NCI-H1436 (cell line): ENCODE results near the gene CNRIP1.
"Not testable (repeated sequence)": the region's sequence is repeated elsewhere in the genome, so short reads cannot be mapped to it uniquely, and the experiment has no call there.

Experiments used
- DNase-seq: peaks from one replicate; lab custom pipeline; 2025; lab: John Stamatoyannopoulos, UW

The CNRIP1 gene

GRCh38 chr2:68340226-68341061 lies 20.7 kb upstream of the CNRIP1 start:
- DNase-seq: no peak

GRCh38 chr2:68336192-68336591 lies 16.4 kb upstream of the CNRIP1 start:
- DNase-seq: no peak

- DNase-seq: no peak
These were observed 14.2 kb upstream of the CNRIP1 start for GRCh38 chr2:68333931-68334330.

- no peak for DNase-seq
These were observed 13.3 kb upstream of the CNRIP1 start for GRCh38 chr2:68333009-68333408.

- no peak for DNase-seq
These were observed 10.9 kb upstream of the CNRIP1 start for GRCh38 chr2:68330691-68331090.

- no peak for DNase-seq
These were observed 9.2 kb upstream of the CNRIP1 start for GRCh38 chr2:68328901-68329300.

- DNase-seq: no peak
These were observed 5.3 kb upstream of the CNRIP1 start for GRCh38 chr2:68325056-68325455.

GRCh38 chr2:68320118-68320641 lies 431 bp upstream of the CNRIP1 start:
- DNase-seq: peak; percentile 4

- no peak for DNase-seq
These were observed 793 bp downstream of the CNRIP1 start for GRCh38 chr2:68318914-68319397.

- DNase-seq: no peak
These were observed 1.5 kb downstream of the CNRIP1 start for GRCh38 chr2:68317971-68318913.

GRCh38 chr2:68316111-68316510 lies 3.6 kb downstream of the CNRIP1 start:
- DNase-seq: no peak

GRCh38 chr2:68311033-68311432 lies 8.7 kb downstream of the CNRIP1 start:
- no peak for DNase-seq

- DNase-seq: no peak
These were observed 10.3 kb downstream of the CNRIP1 start for GRCh38 chr2:68309426-68309825.

GRCh38 chr2:68303902-68304272 lies 15.9 kb downstream of the CNRIP1 start:
- not testable (repeated sequence) for DNase-seq

GRCh38 chr2:68303033-68303901 lies 16.5 kb downstream of the CNRIP1 start:
- DNase-seq: no peak

GRCh38 chr2:68302281-68302875 lies 17.4 kb downstream of the CNRIP1 start:
- DNase-seq: no peak

GRCh38 chr2:68295516-68295915 lies 24.2 kb downstream of the CNRIP1 start:
- DNase-seq: no peak

- DNase-seq: no peak
These were observed 24.8 kb downstream of the CNRIP1 start for GRCh38 chr2:68294913-68295312.

- DNase-seq: no peak
These were observed 25.6 kb downstream of the CNRIP1 start for GRCh38 chr2:68294187-68294586.

GRCh38 chr2:68293755-68294154 lies 26.0 kb downstream of the CNRIP1 start:
- no peak for DNase-seq

GRCh38 chr2:68293024-68293423 lies 26.7 kb downstream of the CNRIP1 start:
- no peak for DNase-seq
